Right ventricle myocardium superior (tissue), 1 donor: ENCODE measurements around the gene ZNF609. TPM values are rescaled to one million over a fixed set of nuclear protein-coding genes. Genes with fewer than 3 reads are reported as not detected.
"Not testable (repeated sequence)": the region's sequence is repeated elsewhere in the genome, so short reads cannot be mapped to it uniquely, and the experiment has no call there.

Experiments used
- ATAC-seq: fragments of 200-7000 bp; cut with Tn5 transposase; one replicate; pipeline ENCODE4 v1.9.1; 2020; ENCODE audit warnings: mild to moderate bottlenecking; ENCODE audit not compliant: poor library complexity
- DNase-seq: peaks from one replicate; pipeline ENCODE4 v3.0.0-alpha.2; 2020
- intact Hi-C: fragments of 100-400 bp; cut with DNase I; formaldehyde crosslinking; loops from one replicate; pipeline ENCODE4 v1.11.2; 2022
- total RNA-seq: library from RNA; stranded (reverse); fragmentation: NEBNext Ultra II Directional; extraction: Animal tissue kit (Norgen Biotek cat#: 25700); gene quantifications from one replicate; pipeline ENCODE4 v1.2.1, GENCODE V29; 2021
- donor health status: DM: no; HTN: yes; CAD: no; lungs with severe emphysema.

The ZNF609 gene
- total RNA-seq, 1 donor from 2014 or later = 15.5 TPM

DNA sequence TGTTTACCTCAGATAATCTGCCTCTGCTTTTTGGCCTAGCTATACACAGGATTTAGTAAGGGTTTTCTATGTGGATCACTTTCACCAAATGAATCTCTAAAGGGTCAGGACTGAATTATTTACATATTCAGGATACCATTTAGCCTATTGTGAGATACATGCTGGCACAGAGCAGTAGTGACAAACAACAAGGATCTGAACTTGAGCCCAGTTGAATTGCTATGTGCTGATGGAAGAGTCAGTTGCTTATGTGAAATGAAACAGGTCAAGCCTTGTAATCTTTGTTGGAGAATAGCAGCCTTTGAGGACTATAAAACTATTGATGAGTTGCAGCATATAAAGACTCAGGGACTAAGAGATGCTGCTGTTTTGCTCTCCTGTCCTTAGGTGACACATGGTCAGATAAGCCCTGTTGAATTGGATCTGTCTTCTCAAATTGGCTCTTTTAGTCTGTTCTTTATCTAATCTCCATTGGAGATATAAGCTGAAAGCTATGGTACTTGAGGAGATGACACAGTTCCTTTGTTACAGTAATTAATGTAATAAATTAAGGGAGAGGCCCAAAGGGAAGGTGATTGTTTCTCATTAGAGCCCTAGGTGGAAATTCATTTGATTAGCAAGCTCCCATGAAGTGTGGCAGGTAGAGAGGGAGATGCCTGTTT, 30.4 kb downstream of the ZNF609 start:
- intact Hi-C loops = no loop called here
- ATAC-seq = no peak
- no peak for DNase-seq

DNA sequence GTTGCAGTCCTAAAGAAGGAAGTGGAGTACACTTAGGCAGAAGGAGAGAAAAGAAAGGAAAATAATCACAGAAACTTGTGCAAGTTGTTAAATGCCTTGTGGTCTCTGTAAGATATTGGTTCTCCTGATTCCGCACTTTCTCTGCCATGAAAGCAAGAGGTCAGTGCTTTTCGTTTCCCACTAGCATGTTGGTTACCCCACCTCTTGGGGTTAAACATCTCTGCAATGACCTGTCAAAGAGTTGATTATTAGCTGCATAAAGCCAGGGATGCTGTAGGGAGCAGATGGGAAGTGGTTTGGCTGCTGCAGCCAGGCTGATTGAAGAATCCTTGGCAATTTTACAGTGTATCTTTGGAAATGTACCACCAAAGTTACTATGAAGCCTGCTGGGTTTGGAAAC, 33.3 kb downstream of the ZNF609 start:
- ATAC-seq (no peak), DNase-seq (no peak)
- intact Hi-C loops = no loop called here

DNA sequence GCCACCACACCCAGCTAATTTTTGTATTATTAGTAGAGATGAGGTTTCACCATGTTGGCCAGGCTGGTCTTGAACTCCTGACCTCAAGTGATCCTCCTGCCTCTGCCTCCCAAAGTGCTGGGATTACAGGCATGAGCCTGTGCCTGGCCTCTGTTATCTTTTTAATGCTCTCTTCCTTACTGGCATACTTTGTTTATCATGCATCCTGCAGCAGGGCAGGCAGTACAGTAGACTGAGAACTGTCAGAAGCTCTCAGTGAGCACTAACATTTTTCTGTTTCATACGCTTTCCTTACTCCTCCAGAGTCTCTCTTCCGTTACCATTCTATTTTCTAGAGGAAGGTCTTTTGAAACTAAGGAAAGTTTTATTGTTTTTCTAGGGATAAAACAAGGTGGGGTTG, 35.6 kb downstream of the ZNF609 start:
- intact Hi-C loops, ATAC-seq: not testable (repeated sequence)

DNA sequence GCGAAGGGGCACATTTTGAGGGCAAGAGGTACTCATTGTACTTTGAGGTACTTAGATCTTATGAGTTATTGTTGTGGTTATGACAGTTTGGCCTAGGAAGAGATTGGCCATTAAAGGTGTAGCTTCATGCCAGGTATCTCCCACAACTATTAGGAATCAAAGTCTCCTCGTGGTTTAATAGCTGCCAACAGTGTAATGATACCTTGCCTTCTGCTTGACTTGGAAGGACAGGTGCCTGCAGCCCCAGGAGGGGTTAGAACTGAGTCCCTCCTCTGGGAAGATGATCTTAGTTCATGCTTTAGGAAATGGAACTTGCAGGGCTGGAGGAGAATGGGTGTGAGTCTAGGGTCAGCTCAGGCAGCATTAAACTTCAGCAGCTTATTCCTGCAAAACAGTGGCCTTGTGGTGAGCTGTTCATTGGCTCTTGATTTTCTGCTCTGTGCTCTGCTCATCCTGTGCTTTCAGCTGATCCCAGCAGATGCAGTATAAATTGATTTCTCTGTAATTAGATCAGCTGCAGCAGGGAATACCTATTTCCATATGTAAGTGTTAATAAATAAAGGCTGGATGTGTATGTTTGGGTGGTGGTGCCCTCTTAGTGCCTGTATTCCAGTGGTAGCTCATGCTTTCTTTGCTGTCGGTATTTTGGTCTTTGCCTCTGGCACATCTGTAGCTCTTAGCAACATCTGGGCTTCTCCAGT, 40.5 kb downstream of the ZNF609 start:
- DNase-seq = no peak
- ATAC-seq = no peak
- intact Hi-C loops = no loop called here

More for the DNA sequence above, 35.6 kb downstream of the ZNF609 start:
- not testable (repeated sequence) for DNase-seq

DNA sequence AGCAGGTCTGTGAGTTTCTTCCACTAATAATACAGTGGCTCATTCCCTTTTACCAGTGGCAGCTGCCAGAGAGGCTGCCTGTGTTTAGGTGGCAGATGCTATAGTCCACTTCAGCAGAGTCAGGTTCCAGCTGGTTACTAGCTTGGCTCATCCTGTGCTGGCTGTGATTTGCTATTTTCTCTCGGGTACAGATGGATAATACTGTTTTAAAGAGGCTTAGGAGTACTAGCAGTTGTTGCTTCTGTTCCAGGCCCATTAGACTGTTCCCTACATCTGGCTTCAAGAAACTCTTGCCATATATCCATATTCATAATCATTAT, 41.0 kb downstream of the ZNF609 start:
- DNase-seq = no peak
- ATAC-seq = peak; percentile 37
- intact Hi-C loops = no loop called here

DNA sequence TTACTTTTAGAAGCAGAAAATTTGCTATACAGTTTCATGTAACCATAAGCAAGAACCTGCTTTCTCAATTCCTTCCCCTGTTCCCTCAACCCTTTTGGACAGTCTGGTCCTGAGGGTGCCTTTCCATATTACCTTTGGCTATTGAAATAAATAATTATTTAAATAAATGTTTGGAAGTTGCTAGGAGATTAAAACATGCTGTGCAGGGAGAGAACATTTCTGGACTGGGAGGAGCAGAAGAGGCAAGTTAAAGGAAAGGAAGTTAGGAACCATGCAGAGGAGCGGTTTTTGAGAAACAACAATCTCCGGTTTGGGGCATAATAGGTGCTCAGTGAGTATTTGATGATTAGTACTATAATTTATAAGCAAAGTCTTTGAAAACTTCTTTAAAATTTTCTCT, 41.8 kb downstream of the ZNF609 start:
- ATAC-seq = no peak
- DNase-seq = no peak
- intact Hi-C loops = no loop called here

DNA sequence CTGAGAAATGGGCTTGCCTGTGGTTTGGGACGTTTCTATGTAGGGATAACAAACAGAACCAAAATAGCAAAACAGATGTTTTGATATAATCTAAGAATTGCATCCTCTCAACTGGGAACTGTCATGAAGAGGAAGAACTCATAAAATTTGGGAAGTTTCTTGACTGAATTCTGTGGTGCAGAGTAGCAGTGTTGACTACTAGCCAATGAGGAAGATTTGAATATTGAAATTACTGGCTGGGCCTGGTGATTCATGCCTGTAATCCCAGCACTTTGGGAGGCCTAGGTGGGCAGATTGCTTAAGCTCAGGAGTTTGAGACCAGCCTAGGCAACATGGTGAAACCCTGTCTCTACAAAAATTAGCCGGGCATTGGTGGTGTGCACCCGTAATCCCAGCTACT, 42.2 kb downstream of the ZNF609 start:
- DNase-seq (no peak), ATAC-seq (peak; percentile 40)
- intact Hi-C loops = no loop called here

DNA sequence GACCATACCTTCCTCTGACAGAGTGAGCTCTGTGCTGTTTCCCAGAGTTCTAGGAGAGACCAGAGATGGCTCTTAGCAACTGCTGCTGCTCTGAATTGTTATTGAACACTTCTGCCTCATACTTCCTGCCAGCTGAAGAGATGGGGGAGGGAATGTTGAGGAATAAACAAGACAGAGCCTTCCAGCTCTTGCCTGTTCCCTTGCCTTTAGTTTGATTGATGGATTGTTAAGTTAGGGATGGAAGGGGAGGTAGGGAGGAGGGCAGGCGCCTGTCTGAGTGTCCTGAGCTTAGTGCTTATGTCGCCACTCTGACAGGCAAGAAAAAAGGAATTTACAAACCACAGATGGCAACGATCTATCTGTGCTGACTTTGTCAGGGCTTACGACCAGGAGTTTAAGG, 42.8 kb downstream of the ZNF609 start:
- ATAC-seq (peak; percentile 10), DNase-seq (no peak)
- intact Hi-C loops = no loop called here

DNA sequence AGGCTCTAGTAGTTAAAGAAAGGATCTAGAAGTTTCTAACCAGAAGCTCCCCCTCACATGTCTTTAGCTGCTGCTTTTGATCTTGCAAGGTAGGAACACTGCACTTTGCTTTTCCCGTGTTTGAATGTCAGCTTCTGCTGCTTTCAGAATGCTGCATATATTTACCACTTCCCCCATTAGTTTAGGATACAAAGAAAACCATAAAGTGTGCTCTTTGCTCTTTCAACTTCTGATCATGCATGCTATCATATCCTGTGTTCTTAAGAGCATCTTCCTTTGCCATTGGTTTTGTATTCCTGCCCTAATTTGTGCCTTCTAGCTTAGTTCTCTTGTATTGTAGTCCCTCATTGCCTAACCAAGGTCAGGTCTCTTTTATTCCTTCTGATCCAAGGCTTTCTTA, 43.3 kb downstream of the ZNF609 start:
- no peak for DNase-seq
- no peak for ATAC-seq
- intact Hi-C loops = no loop called here

DNA sequence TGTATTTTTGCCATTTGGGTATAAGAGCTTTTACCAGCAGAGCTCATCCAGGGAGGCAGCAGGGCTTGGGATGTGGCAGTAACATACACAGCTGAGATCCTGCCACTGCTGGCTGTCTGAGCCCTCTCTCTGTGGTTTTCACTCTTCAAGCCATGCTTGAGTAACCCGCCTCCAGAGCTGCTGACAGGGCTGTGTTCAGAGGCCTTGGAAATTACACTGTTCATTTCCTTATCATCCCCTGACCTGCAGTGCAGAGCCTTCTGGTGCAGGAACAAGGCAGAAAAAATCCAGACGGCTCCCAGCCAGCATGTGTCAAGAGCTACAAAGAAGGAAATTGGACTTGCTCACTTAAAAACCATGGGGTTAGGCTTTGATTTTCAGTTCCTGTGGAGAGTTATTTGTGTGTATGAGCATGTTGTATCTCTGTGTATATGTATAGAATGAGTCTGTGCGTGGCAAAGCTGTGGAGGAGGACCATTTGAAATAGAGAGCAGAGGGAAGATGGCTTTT, 47.0 kb downstream of the ZNF609 start:
- DNase-seq (peak; percentile 85), ATAC-seq (peak; percentile 96)
- intact Hi-C loops = no loop called here

DNA sequence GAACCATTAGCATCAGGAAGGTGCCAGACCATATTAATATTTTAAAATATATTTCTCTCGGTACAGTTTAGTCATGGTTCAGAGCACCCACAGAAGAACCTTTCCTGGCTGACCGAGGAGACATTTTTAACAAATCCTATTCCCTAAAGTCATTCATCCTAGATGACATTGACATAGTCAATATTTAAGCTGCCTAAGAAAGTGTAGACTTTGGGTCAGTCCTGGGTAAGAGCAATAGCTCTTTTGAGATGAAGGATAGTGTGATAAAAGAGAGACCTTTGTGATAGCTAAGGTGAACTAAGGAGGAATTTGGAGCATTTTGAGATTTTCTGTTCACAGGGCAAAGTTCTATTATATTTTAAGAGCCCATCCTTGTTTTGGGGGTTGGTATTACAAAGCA, 47.5 kb downstream of the ZNF609 start:
- ATAC-seq (no peak), DNase-seq (no peak)
- intact Hi-C loops = no loop called here

DNA sequence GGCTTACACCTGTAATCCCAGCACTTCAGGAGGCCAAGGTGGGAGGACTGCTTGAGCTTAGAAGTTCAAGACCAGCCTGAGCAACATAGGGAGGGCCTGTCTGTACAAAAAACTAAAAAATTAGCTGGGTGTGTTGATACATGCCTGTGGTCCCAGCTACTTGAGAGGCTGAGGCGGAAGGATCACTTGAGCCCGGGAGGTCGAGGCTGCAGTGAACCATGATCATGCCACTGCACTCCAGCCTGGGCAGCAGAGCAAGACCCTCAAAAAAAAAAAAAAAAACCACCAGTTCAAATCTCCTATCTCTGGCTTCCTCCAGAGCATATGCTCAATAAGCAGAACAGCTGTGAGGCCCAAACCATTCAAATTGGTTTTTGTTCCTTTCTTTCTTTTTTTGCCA, 53.4 kb downstream of the ZNF609 start:
- DNase-seq (no peak), ATAC-seq (no peak)
- intact Hi-C loops = no loop called here

DNA sequence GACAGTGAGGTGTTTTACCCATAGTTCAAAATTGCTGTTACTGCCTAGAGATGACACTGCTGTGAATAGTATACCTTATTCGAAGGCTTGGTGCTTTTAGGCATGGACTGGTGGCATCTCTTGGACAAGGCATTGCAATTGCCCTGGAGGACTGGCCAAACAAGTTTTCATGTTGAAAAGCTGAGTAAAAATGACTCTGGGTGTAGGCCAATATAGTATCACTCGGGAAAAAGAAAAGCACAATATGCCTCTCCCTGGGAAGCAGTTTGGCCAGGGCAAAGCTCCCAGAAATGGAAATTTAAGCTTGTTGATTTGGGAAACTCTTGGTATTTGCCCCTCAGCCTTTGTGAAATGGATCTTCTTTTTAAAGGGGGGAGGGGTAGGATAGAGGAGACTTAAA, 54.8 kb downstream of the ZNF609 start:
- ATAC-seq (no peak), DNase-seq (no peak)
- intact Hi-C loops = no loop called here

DNA sequence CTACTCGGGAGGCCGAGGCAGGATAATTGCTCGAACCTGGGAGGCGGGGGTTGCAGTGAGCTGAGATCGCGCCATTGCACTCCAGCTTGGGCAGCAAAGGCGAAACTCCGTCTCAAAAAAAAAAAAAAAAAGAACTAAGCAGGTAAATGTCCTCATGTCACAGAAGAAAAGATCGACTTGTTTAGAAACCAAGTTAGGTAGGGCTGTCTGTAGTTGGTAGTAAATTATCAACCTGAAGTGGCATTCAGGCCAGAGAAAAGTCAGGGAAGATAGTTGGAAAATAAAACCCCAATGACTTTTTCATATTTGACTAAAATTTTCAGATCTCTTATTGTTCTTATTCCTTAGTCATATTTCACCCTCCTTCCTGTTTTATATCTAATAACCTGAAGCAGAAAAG, 55.4 kb downstream of the ZNF609 start:
- intact Hi-C loops = no loop called here
- ATAC-seq = no peak
- no peak for DNase-seq

DNA sequence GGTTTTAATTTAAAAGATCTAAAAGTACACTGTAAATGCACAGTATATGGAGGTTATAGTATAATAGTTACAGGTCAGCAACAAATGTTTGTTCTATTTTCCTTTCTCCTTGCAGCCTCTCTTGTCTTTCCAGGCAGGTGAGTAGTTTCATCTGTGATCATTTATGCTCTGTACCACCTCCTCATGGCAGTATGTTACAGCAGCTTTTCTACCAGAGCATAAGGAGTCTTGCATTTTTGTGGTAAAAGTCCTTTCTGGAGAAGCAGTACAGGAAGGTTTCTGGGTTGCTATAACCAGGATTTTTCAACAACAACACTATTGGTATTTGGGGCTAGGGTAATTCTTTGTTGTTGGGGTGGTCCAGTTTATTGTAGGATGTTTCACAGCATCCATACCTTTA, 59.5 kb downstream of the ZNF609 start:
- intact Hi-C loops = no loop called here
- ATAC-seq (no peak), DNase-seq (no peak)

DNA sequence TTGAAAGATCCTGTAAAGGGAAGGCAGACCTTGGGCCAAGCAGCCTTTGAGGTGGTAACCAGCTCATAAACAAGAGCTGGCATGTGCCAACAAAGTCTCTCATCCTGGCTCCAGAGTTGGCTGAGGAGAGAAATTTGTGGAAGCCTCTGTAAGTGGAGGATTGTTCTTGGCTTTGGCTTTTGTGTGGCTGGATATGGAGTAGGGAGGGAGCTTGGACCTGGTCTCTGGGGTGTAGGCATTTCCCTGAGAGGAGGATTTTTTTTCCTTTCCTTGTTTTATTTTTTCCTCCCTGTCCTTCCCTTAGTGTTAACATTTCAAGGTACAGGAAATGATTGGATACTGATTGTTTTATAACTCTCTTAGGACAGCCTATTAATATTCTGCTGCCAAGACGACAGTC, 60.8 kb downstream of the ZNF609 start:
- DNase-seq = no peak
- peak; percentile 59 for ATAC-seq
- intact Hi-C loops = no loop called here

DNA sequence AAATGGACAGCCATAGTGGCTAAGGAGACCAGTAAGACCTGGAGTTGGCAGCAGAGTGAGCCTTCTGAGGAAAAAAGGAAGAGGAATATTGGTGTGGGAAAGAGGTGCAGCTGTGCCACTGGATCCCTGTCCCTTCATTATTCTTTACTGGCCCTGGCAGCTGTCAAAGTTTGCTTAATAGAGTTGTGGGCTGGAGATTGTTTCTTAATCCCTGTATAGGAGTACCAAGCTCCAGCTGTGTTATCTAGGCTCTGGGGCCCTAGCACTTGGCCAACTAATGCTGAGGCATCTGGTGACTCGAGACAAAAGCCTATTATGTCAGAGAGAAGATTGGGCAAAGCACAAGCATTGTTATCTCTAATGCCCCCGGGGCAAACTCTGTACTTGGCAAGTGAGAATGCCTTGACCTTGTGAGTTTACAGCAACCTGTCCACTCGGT, 61.4 kb downstream of the ZNF609 start:
- peak; percentile 92 for ATAC-seq
- DNase-seq = peak; percentile 70
- intact Hi-C loops = no loop called here

DNA sequence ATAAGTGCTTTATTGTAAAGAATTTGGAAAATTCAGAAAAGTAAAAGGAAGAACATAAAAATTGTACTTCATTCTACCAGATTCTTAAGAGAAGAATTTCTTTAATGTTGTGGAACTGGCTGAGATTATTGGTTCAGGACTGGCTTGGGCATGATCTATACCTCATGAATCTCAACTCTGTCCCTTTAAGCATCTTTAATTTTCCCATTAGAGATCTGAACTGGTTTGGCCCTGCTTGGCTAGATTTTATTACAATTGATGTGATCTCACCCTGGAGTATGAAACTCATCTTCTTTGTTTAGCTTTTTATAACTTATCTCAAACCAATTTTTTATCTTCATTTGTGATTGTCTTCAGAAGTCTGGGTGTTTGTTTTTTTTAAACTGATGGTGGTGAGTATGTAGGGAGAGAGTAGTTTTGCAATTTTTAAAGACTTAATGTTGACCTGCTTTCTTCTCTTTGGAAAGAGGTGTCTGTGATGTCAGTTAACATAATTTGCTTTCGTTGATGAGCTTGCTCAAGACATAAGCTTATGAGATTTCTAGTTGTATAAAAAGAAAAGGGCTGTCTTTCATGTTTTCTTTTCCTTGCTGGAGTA, 61.9 kb downstream of the ZNF609 start:
- peak; percentile 39 for ATAC-seq
- DNase-seq = no peak
- intact Hi-C loops = no loop called here

DNA sequence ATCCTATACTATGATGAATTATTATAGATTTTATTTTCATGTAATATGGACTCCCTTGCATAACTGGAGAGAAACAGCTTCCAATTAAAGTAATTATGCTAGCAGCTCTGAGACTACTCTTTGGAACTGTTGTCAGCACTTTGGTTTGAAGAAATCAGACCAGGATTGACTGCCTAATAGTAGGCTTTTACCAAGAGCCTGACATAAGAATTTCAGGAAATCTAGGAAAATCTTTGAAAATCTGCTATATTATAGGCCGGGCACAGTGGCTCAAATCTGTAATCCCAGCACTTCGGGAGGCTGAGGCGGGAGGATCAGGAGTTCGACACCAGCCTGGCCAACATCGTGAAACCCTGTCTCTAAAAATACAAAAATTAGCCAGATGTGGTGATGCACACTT, 62.9 kb downstream of the ZNF609 start:
- intact Hi-C loops = no loop called here
- no peak for ATAC-seq
- no peak for DNase-seq

DNA sequence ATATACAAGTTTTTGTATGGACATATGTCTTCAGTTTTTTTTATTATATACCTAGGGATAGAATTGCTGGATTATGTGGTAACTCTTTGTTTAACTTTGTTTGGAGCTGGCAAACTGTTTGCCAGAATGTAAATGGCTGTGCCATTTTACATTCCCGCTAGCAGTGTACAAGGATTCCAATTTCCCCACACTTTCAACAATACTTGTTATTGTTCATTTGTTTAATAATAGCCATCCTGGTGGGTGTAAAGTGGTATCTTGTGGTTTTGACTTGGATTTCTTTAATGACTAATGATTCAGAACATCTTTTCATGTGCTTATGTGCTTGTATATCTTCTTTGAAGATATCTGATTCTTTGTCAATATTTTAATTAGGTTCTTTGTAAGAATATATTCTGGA, 64.4 kb downstream of the ZNF609 start:
- no peak for ATAC-seq
- no peak for DNase-seq
- intact Hi-C loops = no loop called here
